ENCODE results near the gene SH2D3C. TPM values are rescaled to one million over a fixed set of nuclear protein-coding genes. Genes with fewer than 3 reads are reported as not detected.

The SH2D3C gene
- total and polyA plus RNA-seq, 2 of the 8 experiments (the other 6 are each of a cell fraction or from before 2014, with no cell fraction given): 6.4 to 8.1 TPM

GRCh38 chr9:127773981-127774380 is 4.5 kb downstream of the SH2D3C start (continued):
- TF ChIP-seq JUN (IDR thresholded peaks at IDR 0.05; ENCODE audit: low read depth, low read length) (no peak), POLR2A (IDR thresholded peaks at IDR 0.05; ENCODE audit: control extremely low read depth in 1 of 2, low read depth in 2 of 2, low read length in 2 of 2) (no peak)
